NT2/D1 (cell line): ENCODE measurements around the gene ADGRF4.

Experiments used
- SUZ12 ChIP-seq: IDR thresholded peaks from 2 replicates; pipeline ENCODE4 v1.6.1; 2011; ENCODE audit not compliant: insufficient read length, insufficient read depth; ENCODE audit errors: extremely low read depth
- YY1 ChIP-seq: IDR thresholded peaks from 2 replicates; pipeline ENCODE4 v1.6.1; 2011; ENCODE audit not compliant: insufficient read length, insufficient read depth
- ZNF274 ChIP-seq: IDR thresholded peaks from 2 replicates; pipeline ENCODE4 v1.6.1; 2011; ENCODE audit warnings: mild to moderate bottlenecking, low read depth, low read length

- no peak for TF ChIP-seq YY1
- TF ChIP-seq SUZ12, result no peak
- TF ChIP-seq ZNF274, result no peak
Observed at GRCh38 chr6:47701363-47701762, 3.0 kb downstream of the ADGRF4 start.
